ENCODE measurements around the gene LRRC59.

LRRC59 gene

DNA sequence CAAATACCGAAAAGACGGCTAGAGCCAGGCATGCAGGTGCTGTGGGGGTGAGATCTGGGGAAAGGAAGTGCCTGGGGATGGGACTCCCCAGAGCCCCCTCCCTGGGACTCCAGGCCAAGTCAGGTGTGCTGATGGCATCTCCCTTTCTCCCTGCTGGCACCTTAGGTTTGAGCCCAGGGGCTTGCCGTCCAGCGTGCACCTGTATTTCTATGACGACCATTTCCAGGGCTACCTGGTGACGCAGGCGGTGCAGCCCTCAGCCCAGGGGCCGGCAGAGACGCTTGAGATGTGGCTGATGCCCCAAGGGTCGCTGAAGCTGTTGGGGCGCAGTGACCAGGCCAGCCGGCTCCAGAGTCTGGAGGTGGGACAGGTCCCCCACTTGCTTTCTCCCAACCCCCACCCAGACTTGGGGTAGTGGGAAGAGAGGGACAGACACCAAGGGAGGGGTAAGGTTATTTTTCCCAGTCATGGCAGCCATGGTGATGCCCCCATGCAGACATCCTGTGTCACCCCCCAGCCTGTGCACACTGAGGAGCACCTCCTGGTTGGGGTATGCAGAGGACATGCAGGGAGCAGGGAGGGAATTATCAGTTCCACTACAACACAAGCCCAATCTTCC is 40.3 kb downstream of the LRRC59 start:
- TF ChIP-seq, protein P1, sequence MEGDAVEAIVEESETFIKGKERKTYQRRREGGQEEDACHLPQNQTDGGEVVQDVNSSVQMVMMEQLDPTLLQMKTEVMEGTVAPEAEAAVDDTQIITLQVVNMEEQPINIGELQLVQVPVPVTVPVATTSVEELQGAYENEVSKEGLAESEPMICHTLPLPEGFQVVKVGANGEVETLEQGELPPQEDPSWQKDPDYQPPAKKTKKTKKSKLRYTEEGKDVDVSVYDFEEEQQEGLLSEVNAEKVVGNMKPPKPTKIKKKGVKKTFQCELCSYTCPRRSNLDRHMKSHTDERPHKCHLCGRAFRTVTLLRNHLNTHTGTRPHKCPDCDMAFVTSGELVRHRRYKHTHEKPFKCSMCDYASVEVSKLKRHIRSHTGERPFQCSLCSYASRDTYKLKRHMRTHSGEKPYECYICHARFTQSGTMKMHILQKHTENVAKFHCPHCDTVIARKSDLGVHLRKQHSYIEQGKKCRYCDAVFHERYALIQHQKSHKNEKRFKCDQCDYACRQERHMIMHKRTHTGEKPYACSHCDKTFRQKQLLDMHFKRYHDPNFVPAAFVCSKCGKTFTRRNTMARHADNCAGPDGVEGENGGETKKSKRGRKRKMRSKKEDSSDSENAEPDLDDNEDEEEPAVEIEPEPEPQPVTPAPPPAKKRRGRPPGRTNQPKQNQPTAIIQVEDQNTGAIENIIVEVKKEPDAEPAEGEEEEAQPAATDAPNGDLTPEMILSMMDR (IDR thresholded peaks at IDR 0.05; ENCODE audit: control insufficient read depth, insufficient read depth, low read depth, low read length, missing control alignments) = no peak
- no peak overlapping the region for H3K4me3 ChIP-seq (ENCODE audit: control insufficient read depth, low read depth, low read length)
- no peak for DNase-seq (ENCODE audit: low read depth)

GRCh38 chr17:50356418-50356817 is 40.9 kb downstream of the LRRC59 start:
- no peak for DNase-seq (ENCODE audit: low read depth)
- no peak overlapping the region for H3K4me3 ChIP-seq (ENCODE audit: control insufficient read depth, low read depth, low read length)
- TF ChIP-seq, protein P1 (IDR thresholded peaks at IDR 0.05; ENCODE audit: control insufficient read depth, insufficient read depth, low read depth, low read length, missing control alignments) = no peak

DNA sequence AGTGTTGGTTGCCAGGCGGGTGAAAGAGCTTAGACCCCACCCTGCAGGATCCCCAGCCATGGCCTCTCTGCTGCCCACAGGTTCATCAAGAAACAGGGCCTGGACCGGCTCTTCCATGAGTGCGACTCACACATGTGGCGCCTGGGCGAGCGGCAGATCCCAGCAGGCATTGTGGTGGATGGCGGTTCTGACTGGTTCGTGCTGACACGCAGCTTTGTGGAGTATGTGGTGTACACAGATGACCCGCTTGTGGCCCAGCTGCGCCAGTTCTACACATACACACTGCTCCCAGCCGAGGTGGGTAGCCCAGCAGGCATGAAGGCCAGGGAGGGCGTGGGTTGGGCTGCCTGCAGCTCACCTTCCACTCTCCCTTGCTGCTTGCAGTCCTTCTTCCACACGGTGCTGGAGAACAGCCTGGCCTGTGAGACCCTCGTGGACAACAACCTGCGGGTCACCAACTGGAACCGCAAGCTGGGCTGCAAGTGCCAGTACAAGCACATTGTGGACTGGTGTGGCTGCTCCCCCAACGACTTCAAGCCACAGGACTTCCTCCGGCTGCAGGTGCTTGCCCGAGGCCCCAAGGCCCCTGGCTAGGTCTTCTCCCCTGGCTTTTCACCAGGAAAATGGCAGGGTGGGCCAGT is 41.5 kb downstream of the LRRC59 start:
- DNase-seq (ENCODE audit: low read depth) = no peak
- TF ChIP-seq, protein P1 (IDR thresholded peaks at IDR 0.05; ENCODE audit: control insufficient read depth, insufficient read depth, low read depth, low read length, missing control alignments) = no peak
- no peak overlapping the region for H3K4me3 ChIP-seq (ENCODE audit: control insufficient read depth, low read depth, low read length)

- TF ChIP-seq, protein P1 (IDR thresholded peaks at IDR 0.05; ENCODE audit: control insufficient read depth, insufficient read depth, low read depth, low read length, missing control alignments) = no peak
- no peak overlapping the region for H3K4me3 ChIP-seq (ENCODE audit: control insufficient read depth, low read depth, low read length)
- DNase-seq (ENCODE audit: low read depth) = no peak
These were observed 42.0 kb downstream of the LRRC59 start for GRCh38 chr17:50355336-50355700.

DNA sequence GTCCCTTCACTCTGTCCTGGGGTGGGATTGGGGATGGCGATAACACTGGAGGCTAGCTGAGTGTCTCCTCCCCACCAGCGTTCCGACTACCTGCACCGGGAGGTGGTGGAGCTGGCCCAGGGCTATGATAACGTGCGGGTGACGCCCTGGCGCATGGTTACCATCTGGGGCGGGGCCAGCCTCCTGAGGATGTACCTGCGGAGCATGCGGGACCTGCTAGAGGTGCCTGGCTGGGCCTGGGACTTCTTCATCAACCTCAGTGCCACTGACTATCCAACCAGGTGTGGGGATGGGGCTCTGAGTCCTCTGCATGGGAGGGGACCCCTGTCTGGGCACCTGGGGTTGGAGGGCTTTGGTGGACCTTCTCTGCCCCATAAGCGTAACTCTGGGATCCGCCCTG is 42.5 kb downstream of the LRRC59 start:
- H3K4me3 ChIP-seq (ENCODE audit: control insufficient read depth, low read depth, low read length) = no peak overlapping the region
- TF ChIP-seq, protein P1 (IDR thresholded peaks at IDR 0.05; ENCODE audit: control insufficient read depth, insufficient read depth, low read depth, low read length, missing control alignments) = no peak
- DNase-seq (ENCODE audit: low read depth) = no peak

DNA sequence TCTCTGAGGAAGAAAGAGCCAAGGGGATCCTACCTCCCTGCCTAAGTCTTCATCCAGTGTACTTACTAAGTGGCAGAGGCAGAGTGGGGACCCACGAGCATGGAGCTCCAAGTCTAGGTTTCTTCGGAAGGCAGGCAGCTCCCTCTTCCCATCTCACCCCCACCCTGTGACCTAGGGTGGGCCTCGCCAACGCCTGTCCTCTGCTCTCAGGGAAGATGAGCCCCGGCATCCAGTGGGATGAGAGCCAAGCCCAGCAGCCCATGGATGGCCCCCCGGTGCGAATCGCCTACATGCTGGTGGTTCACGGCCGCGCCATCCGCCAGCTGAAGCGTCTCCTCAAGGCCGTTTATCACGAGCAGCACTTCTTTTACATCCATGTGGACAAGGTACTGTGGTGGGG is 43.1 kb downstream of the LRRC59 start:
- H3K4me3 ChIP-seq (ENCODE audit: control insufficient read depth, low read depth, low read length) = no peak overlapping the region
- no peak for DNase-seq (ENCODE audit: low read depth)
- TF ChIP-seq, protein P1 (IDR thresholded peaks at IDR 0.05; ENCODE audit: control insufficient read depth, insufficient read depth, low read depth, low read length, missing control alignments) = no peak
